Ovary (tissue), 9 donors: ENCODE results near the gene KRT81. TPM values are rescaled to one million over a fixed set of nuclear protein-coding genes. Genes with fewer than 3 reads are reported as not detected.

ENCODE experiments used
- DNase-seq, 5 donors: peaks; one replicate each; pipeline ENCODE4 v3.0.0-alpha.2; 2019 to 2020
- H3K27ac ChIP-seq, 2 donors: fragments of 200-600 bp; one replicate each; pipeline versions ENCODE4 v1.5.1 to v1.8.0; 2019 to 2022
- H3K27me3 ChIP-seq: fragments of 200-600 bp; one replicate; pipeline ENCODE4 v1.8.0; 2022
- H3K36me3 ChIP-seq: fragments of 200-600 bp; sonication (generic); one replicate; pipeline ENCODE4 v1.5.1; 2019
- H3K4me1 ChIP-seq: one replicate; pipeline ENCODE4 v1.8.1; 2013; ENCODE audit warnings: mild to moderate bottlenecking, moderate library complexity; ENCODE audit not compliant: insufficient read depth
- H3K4me3 ChIP-seq: fragments of 200-600 bp; sonication (generic); one replicate; pipeline ENCODE4 v1.5.1; 2017
- H3K9me3 ChIP-seq, 2 donors: fragments of 200-600 bp in 1 of 2; sonication (generic) in 1 of 2; one replicate each; pipeline versions ENCODE4 v1.5.1 to v1.8.1; 2013 to 2019; ENCODE audit warnings: mild to moderate bottlenecking in 1 of 2, moderate library complexity in 1 of 2
- EP300 ChIP-seq: sonication (generic); formaldehyde crosslinking; IDR thresholded peaks from one replicate; pipeline ENCODE4 v1.6.1; 2017; ENCODE audit warnings: antibody characterized with exemption
- POLR2A ChIP-seq: fragments of 450-650 bp; IDR thresholded peaks from one replicate; pipeline ENCODE4 v1.6.1; 2017; ENCODE audit warnings: antibody characterized with exemption, mild to moderate bottlenecking, moderate library complexity
- WGBS, 3 donors: extraction: QIAGEN DNeasy Blood & Tissue Kit in 1 of 3; methylation state at CpG; one replicate each; pipeline versions ENCODE4 v1.1.5 to v1.1.7; 2013 to 2017; 5-methylcytosine and 5-hydroxymethylcytosine counted together
- intact Hi-C, 4 donors: fragments of 100-400 bp; cut with DNase I; formaldehyde crosslinking; loops; one replicate each; pipeline versions ENCODE4 v1.11.0 to v1.15.1; 2022 to 2023
- polyA plus RNA-seq, 2 donors: library from polyadenylated mRNA; stranded (reverse); fragments of 200-250 nt in 1 of 2; fragments of 350-450 nt in 1 of 2; fragmentation: Illumina TruSeq in 1 of 2; extraction: RNeasy Lipid Tissue Mini Kit (QIAGEN cat#74804) in 1 of 2; gene quantifications; one replicate each; pipeline ENCODE4 v1.2.3, GENCODE V29; 2013 to 2014
- total RNA-seq, 7 donors: library from RNA; depleted of rRNA in 2 of 7; stranded (reverse); fragments of >200 nt in 2 of 7; fragmentation: NEBNext Ultra II Directional in 3 of 7; extraction: Animal tissue kit (Norgen Biotek cat#: 25700) in 3 of 7; gene quantifications; one replicate each; pipeline versions ENCODE4 v1.1.0 to v1.2.4, GENCODE V29; 2016 to 2023
- TF ChIP-seq, protein P1 (sequence below), 3 donors: fragments of 450-650 bp in 2 of 3; fragments of 200-600 bp in 1 of 3; IDR thresholded peaks; one replicate each; pipeline versions ENCODE4 v1.5.1 to v1.8.0; 2016 to 2022; ENCODE audit warnings: antibody characterized with exemption in 3 of 3, mild to moderate bottlenecking in 1 of 3
- donor health status: DM: no; HTN: no; CAD: no; lungs with moderate emphysema.
- donor health status: DM: no; HTN: no; CAD: no.
- donor health status: Bipolar disorder and iron deficiency.
- donor health status: DM: yes; HTN: yes; CAD: no.
- donor health status: DM: no; HTN: no; CAD: no.
- donor health status: DM: yes; HTN: yes; CAD: no.

The KRT81 gene
- total and polyA plus RNA-seq, 9 donors: 1.2 TPM; not detected in 8

DNA sequence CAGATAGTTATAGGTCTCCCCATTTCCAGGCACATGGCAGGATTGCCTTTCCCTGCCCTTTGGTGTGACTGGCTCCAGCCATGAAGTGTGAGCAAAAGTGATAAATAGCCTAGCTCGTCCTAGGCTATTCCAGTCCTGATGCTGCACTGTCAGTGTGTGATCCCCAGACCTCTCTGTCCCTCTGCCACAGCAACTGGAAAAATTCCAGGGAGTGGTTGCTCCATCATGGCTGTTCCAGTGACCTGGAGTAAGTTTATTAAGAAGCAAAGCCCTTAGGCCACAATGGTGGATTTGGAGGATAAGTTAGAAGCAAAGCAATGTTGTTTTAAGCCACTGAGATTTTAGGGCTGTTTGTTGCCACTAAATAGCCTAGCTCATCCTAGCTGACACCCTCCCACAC lies 39.7 kb upstream of the KRT81 start:
- TF ChIP-seq POLR2A (no peak), EP300 (no peak)
- TF ChIP-seq, protein P1, sequence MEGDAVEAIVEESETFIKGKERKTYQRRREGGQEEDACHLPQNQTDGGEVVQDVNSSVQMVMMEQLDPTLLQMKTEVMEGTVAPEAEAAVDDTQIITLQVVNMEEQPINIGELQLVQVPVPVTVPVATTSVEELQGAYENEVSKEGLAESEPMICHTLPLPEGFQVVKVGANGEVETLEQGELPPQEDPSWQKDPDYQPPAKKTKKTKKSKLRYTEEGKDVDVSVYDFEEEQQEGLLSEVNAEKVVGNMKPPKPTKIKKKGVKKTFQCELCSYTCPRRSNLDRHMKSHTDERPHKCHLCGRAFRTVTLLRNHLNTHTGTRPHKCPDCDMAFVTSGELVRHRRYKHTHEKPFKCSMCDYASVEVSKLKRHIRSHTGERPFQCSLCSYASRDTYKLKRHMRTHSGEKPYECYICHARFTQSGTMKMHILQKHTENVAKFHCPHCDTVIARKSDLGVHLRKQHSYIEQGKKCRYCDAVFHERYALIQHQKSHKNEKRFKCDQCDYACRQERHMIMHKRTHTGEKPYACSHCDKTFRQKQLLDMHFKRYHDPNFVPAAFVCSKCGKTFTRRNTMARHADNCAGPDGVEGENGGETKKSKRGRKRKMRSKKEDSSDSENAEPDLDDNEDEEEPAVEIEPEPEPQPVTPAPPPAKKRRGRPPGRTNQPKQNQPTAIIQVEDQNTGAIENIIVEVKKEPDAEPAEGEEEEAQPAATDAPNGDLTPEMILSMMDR (IDR thresholded peaks at IDR 0.05): no peak
- no peak overlapping the region for H3K27ac ChIP-seq
- no peak for DNase-seq
- no peaks in the 10 kb centered on the region for H3K4me1 ChIP-seq
- no peak overlapping the region for H3K4me3 ChIP-seq
- H3K9me3 ChIP-seq: peaks cover 0 to 5% of the 10 kb centered on the region in 2 donors
- 22 to 46% (median 41%) methylated on average over 1 of the region's 1 CpG for WGBS, 3 donors
- H3K27me3 ChIP-seq: no peaks in the 10 kb centered on the region
- intact Hi-C loops: no loop called here
- no peaks in the 10 kb centered on the region for H3K36me3 ChIP-seq

DNA sequence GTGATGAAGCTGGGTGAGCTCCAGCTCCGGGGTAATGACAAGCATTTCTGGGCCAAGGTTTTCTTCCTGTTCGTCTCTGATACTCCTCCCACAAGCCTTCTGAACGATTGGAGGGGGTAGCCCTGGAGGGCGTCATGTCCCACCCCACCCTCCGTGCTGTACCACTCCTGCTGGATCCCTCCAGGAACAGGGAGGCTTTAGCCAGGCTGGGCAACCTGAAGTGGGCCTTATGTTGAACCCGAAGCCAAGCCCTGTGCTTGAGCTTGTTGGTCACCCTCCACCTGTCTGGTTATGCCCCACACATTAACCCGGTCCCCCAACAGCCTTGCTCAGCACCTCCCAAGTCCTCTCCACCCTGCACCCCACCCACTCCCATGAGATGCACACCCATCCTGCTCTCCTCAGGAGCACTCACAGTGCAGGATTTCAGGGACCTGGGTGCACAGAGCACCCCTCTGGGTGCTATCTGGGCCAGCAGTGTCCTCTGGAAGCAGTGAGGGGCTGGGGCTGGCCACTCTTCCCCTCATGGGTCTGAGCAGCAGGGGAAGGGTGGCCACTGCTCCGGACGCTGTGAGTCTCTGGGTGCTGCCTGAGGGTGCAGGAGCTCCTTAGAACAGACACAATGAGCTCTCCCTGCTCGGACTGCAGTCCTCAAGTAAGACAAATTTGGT lies 36.6 kb upstream of the KRT81 start:
- WGBS, 3 donors: 57 to 73% (median 66%) methylated on average over 10 of the region's 10 CpGs
- Histone ChIP-seq H3K4me3 (no peak overlapping the region), H3K9me3 (no peaks in the 10 kb centered on the region), H3K27me3 (no peaks in the 10 kb centered on the region), H3K36me3 (no peaks in the 10 kb centered on the region), H3K27ac (no peak overlapping the region), H3K4me1 (no peaks in the 10 kb centered on the region)
- no peak for TF ChIP-seq POLR2A
- TF ChIP-seq, protein P1 (IDR thresholded peaks at IDR 0.05): no peak
- no peak for TF ChIP-seq EP300
- no peak for DNase-seq
- intact Hi-C loops: no loop called here

DNA sequence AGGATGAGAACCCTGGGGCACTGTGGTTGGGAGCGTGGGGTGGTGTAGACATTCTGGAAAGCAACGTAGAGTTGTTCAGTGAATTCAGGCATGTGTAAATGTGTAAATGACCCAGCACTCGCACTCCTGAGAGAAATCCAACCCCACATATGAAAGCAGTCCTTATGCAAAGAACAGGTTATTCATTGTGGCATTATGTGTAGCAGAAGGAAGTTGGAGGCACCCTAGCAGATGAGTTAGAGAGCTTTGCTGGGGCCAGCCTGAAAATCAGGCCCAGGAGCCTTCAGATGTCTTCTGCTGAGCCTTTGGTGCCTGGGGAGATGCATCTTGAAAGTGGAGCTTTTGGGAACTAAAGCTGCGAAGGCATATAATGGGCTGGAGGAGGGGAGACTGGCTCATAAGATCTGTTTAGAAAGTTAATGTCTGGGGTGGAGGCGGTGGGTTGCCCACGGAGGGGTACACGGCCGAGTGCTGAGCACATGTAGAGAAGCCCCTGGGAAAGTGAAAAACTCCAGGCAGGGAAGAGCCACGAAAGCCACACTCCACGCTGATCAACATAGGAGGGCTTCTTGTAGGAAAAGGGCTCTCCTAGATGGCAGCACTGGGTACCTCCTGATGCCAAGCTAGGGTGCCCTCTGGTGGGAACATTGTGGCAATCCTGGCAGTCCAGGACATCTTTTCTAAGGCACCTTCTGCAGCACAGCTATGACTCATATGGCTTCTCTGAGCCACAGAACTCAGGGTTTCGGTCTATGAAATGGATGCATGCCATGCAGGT lies 35.9 kb upstream of the KRT81 start:
- Histone ChIP-seq H3K9me3 (no peaks in the 10 kb centered on the region), H3K4me1 (no peaks in the 10 kb centered on the region), H3K36me3 (no peaks in the 10 kb centered on the region), H3K27ac (no peak overlapping the region), H3K27me3 (no peaks in the 10 kb centered on the region), H3K4me3 (no peak overlapping the region)
- DNase-seq: peak in 1 of 5 donors; percentile 29
- 48 to 58% (median 49%) methylated on average over 11 of the region's 11 CpGs for WGBS, 3 donors
- intact Hi-C loops: no loop called here
- TF ChIP-seq, protein P1 (IDR thresholded peaks at IDR 0.05): no peak
- TF ChIP-seq POLR2A (no peak), EP300 (no peak)

DNA sequence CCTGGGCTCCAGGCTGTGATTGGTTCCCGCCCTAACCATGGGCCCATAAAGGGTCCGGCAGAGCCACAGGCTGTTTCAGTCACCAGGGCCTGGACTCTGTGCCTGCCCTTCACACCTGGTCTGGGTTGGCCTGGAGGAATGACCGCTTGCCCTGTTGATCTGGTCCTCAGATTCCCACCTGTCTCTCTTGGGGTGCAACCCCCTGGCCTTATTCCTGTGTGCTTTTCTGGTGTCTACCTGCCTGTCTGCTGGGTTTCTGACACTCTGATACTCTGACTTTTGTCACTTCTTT lies 32.8 kb upstream of the KRT81 start:
- Histone ChIP-seq H3K27ac (no peak overlapping the region), H3K36me3 (no peaks in the 10 kb centered on the region), H3K4me1 (no peaks in the 10 kb centered on the region), H3K9me3 (no peaks in the 10 kb centered on the region), H3K27me3 (no peaks in the 10 kb centered on the region), H3K4me3 (no peak overlapping the region)
- DNase-seq: no peak
- WGBS, 3 donors: 80 to 92% (median 84%) methylated on average over 3 of the region's 3 CpGs
- intact Hi-C loops: no loop called here
- TF ChIP-seq POLR2A: no peak
- TF ChIP-seq, protein P1 (IDR thresholded peaks at IDR 0.05): no peak
- TF ChIP-seq EP300: no peak
